Stimulated activated CD8-positive, alpha-beta memory T cell treated with anti-CD3 and anti-CD28 coated beads, Interleukin-7, amount 100 ng/mL, for 1 hour (primary cell): ENCODE data around the gene MGAT5B.

ENCODE experiments used
- DNase-seq, 2 donors: peaks; one replicate each; pipeline ENCODE4 v3.0.0-alpha.2; 2020; ENCODE audit warnings: low read depth in 2 of 2

The MGAT5B gene

GRCh38 chr17:76905036-76905435 lies 36.8 kb downstream of the MGAT5B start:
- DNase-seq = no peak

DNA sequence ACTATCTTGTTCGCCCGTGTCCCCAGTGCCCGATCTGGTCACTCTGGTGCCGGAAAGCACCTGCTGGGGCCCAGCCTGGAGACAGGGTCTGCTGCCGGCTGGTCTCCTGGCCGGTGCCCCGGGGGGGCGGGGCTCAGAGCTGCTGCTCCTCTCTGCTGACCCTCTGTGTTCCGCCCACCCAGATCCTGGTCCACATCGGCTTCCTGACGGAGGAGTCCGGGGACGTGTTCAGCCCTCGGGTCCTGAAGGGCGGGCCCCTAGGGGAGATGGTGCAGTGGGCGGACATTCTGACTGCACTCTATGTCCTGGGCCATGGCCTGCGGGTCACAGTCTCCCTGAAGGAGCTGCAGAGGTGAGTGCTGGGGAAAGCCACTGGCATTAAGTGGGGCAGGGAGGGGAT lies 37.6 kb downstream of the MGAT5B start:
- no peak for DNase-seq

GRCh38 chr17:76906463-76906862 lies 38.3 kb downstream of the MGAT5B start:
- DNase-seq = no peak

DNA sequence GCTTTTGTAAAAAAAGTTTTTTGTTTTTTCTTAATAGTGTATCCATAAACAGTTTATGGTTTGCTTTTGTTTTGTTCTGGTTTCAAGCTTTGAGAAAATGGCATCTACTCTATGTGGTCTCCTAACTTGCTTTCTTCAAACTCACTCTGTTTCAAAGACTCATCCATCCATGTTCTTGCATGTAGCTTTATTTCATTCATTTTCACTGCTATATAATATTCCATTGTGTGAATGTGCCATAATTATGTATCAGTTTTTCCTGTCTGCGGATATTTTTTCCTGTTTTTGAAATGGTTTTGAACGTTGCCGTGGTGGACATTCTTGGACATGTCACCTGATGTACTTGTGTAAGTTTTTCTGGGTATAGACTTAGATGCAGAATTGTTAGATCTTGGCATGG lies 39.1 kb downstream of the MGAT5B start:
- DNase-seq = no peak

GRCh38 chr17:76909971-76910760 lies 42.0 kb downstream of the MGAT5B start:
- DNase-seq = no peak

- no peak for DNase-seq
These were observed 43.3 kb downstream of the MGAT5B start for GRCh38 chr17:76911299-76912017.

DNA sequence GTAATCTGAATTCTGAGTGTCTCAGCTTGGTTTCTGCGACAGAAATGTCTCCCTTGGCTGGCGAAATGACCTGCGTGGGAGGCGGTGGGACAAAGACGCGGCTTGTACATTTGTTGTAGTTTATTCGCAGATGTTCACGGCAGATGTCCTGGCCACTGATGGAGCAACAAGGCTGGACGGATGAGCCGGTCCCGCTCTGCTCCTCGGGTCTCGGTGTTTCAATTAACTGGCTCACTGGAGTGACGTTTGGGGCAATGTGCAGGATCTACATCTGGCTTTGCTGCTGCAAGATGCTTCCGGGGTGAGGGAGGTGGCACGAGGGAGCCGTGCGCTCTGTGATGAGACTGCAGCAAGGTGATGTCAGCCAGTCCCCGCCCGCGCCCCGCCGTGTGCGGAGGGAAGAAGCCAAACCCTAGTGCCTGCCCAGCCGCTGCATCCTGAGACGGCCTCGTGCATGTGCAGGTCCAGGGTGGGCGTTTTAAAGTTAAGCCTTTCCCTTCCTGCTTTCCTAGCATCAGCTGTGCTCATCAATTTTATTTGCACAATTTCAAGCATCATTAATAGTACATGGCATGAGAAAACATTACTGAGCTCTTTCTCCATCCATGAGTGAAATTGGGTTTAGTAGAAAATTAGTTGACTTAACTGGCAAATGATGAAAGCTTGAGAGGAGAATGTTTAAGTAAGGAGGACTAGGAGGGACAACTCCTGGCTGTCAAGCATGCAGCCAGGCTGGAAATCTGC lies 44.4 kb downstream of the MGAT5B start:
- no peak for DNase-seq

GRCh38 chr17:76914937-76915336 lies 46.7 kb downstream of the MGAT5B start:
- DNase-seq = no peak

- no peak for DNase-seq
These were observed 47.8 kb downstream of the MGAT5B start for GRCh38 chr17:76915840-76916510.

GRCh38 chr17:76917829-76918228 lies 49.6 kb downstream of the MGAT5B start:
- no peak for DNase-seq

DNA sequence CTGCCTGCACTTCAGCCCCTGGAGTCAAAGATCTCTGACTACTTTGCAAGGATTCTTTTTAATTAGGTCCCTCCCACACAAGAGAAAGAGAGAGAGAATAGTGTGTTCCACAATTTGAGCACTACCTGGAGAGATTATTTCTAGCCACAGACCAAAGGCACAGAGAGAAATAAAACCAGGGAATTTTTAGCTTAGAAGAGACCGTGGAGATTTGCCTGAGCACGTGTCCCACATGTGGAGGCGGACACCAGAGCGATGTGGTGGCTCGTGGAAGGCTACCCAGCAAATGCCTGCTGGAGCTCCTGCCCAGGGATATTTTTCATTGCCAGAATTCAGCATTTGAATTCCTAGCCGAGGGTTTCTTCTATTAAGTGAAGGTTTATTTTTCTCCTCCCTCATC lies 50.6 kb downstream of the MGAT5B start:
- no peak for DNase-seq

DNA sequence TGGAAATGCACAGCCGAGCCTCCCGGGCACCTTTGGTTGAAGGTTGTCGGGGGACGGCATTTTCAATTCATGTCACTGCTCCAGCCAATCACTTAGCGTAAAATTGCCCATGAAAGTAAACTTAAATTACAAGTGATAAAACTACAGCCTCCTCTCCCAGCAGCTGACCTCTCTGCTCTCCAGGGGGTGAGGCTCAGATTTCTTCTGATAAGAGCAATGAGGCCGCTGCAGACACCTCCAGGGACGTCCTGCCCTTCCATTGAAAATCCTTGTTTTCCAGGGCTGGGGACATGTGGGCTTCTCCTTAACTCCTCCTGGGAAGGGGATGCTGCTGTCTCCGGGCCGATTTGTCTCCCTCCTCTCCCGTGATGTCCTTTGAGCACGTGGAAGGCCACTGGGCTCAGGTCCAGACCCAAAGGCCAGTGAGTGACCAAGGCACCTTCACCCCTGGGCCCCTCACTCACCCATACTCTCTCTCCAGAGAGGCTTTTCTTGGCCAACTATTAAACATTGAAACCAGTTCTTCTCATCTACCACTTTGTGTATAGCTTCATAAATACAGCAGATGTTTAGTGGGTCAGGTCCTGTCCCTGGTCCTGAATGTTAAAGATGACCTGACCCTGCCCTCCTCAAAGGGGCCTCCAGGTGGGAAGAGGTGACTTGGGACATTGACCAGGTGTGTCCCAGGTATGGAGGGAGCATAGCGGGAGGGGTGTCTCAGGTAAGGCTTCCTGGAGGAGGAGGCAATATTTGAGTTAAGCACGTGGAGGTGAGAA lies 52.3 kb downstream of the MGAT5B start:
- DNase-seq = no peak

DNA sequence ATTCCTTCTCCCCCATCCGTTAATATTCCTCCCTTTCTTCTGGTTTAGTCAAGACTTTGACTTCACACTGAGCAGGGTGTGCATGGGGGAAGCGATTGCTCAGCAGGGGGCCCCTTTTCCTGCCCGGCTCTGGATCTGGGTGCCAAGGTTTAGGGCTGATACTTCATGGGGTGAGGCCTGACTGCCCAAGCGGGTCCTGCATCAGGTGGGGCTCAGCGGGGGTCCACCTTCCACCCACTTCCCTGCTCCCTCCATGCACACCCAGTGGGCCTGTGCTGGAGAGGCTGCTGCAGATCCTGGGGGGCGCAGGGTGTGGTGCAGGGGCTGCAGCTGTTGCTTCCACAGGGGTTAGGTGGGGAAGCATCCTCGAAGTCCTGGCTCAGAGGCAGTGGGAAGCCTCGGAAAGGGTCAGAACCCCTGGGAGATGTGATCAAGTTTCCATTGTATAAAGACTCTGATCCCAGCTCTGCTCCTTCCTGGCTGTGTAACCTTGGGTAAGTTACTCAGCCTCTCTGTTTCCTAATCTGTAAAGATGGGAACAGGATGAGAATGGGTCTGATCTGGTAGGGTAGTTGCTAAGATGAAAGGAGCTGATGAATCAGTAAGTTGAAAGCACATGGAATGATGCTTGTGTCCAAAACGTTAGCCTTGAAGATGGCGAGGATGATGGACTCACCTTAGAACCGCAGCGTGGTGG lies 53.3 kb downstream of the MGAT5B start:
- no peak for DNase-seq

GRCh38 chr17:76922084-76922483 lies 53.9 kb downstream of the MGAT5B start:
- DNase-seq = no peak

- DNase-seq = no peak
These were observed 54.8 kb downstream of the MGAT5B start for GRCh38 chr17:76922967-76923366.

GRCh38 chr17:76923491-76923890 lies 55.3 kb downstream of the MGAT5B start:
- DNase-seq = no peak

DNA sequence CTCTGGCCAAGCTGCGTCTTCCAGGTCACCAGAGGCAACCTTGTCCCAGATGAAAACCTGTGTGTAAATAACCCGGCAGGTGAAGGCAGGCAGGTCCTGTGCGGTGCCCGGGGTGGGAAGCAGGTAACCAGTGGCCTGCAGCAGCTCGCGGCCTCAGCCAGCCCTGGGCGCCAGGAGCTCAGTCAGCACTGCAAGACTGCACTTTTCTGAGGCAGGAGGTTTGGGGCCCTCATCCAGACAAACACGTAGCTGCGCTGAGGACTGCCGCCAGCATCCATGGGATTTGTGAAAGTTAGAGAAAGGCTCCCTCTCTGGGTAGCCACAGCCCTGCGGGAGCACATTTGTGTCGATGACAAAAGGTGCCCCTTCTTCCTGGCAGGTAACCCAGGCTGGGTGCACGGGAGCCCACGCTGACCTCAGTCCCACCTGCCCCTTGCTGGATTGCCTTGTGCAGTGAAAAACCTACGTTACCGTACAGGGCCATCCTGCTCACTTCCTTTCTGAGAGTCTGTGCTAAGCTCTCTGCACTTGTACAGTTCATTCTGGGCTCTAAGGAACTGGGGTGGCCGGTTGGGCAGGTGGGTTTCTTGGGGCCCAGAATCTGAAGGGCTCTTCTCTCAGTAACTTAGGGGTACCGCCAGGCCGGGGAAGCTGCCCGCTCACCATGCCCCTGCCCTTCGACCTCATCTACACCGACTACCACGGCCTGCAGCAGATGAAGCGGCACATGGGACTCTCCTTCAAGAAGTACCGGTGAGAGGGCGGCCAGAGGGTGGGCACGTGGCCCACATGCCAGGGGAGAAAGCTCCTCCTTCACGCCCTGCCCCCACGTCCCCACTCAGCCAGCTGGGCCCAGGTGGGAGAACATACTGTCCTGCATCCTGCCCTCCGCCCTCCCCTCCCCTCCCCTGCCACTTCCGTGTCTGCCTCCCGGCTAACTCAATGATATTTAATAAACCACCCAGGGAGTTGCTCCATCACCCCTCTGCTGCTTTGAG lies 56.4 kb downstream of the MGAT5B start:
- no peak for DNase-seq

GRCh38 chr17:76925441-76925891 lies 57.3 kb downstream of the MGAT5B start:
- no peak for DNase-seq

DNA sequence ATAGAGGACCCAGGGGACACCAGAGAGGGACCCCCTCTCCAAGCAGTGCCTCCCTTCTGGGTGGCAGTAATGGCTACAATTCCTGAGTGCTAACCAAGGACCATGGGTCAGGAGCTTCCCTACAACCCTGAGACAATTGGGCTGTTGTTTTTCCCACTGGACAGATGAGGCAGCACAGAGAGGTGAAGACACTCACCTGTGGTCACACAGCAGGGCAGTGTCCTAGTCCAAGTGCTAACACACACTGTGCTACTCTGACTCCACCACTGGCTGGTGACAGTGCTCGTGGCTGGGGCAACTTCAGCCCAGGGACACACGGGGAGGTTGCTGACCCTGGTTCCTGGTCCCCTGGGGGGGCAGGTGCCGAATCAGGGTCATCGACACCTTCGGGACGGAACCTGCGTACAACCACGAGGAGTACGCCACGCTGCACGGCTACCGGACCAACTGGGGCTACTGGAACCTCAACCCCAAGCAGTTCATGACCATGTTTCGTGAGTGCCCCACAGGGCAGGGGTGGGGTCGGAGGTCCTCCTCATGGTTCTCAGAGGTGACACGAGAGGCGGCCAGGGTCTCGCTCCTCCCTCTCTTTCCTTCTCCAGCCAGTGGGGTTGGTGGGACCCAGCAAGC lies 58.1 kb downstream of the MGAT5B start:
- no peak for DNase-seq
